Stimulated activated CD4-positive, alpha-beta T cell treated with anti-CD3 and anti-CD28 coated beads, Interleukin-12 subunit alpha, Interleukin-12 subunit beta, amount 100 ng/mL, for 24 hours (primary cell): ENCODE data around the gene ABCC9.

Source experiments
- DNase-seq, 2 experiments: peaks; one replicate each; pipeline ENCODE4 v3.0.0-alpha.2; 2020; ENCODE audit warnings: low read depth in 2 of 2

The ABCC9 gene

GRCh38 chr12:21774358-21775132, 166.7 kb downstream of the ABCC9 start, which contains the start of gene KCNJ8:
Gene KCNJ8, minus strand, starts transcription at chr12:21774706. Its CDS starts 1,090 bp downstream, at chr12:21773616.
- no peak for DNase-seq

- no peak for DNase-seq
These were observed 167.4 kb downstream of the ABCC9 start for GRCh38 chr12:21773806-21774205.

GRCh38 chr12:21773263-21773741, 167.9 kb downstream of the ABCC9 start:
- DNase-seq: no peak

GRCh38 chr12:21771311-21771710, 169.9 kb downstream of the ABCC9 start:
- no peak for DNase-seq

- no peak for DNase-seq
These were observed 171.9 kb downstream of the ABCC9 start for GRCh38 chr12:21769307-21769706.

GRCh38 chr12:21766403-21766802, 174.8 kb downstream of the ABCC9 start:
- DNase-seq: no peak

- no peak for DNase-seq
These were observed 176.3 kb downstream of the ABCC9 start for GRCh38 chr12:21764950-21765349.

- DNase-seq: no peak
These were observed 177.2 kb downstream of the ABCC9 start for GRCh38 chr12:21764065-21764464.

GRCh38 chr12:21763531-21763930, 177.7 kb downstream of the ABCC9 start:
- no peak for DNase-seq

- DNase-seq: no peak
These were observed 181.5 kb downstream of the ABCC9 start for GRCh38 chr12:21759737-21760136.

GRCh38 chr12:21757735-21758134, 183.5 kb downstream of the ABCC9 start:
- DNase-seq: no peak

GRCh38 chr12:21756699-21757098, 184.5 kb downstream of the ABCC9 start:
- DNase-seq: no peak

GRCh38 chr12:21751517-21751916, 189.7 kb downstream of the ABCC9 start:
- no peak for DNase-seq
